Cerebellar cortex (tissue), 1 donor: ENCODE results near the gene STKLD1.
"Not testable (repeated sequence)": the region's sequence is repeated elsewhere in the genome, so short reads cannot be mapped to it uniquely, and the experiment has no call there.

Experiments used
- DNase-seq: peaks from one replicate; pipeline ENCODE4 v3.0.0-alpha.2; 2015; ENCODE audit warnings: low spot score

The STKLD1 gene

GRCh38 chr9:133443982-133444381 is 67.8 kb downstream of the STKLD1 start:
- no peak for DNase-seq

GRCh38 chr9:133445293-133445969 is 69.3 kb downstream of the STKLD1 start:
- DNase-seq: no peak

GRCh38 chr9:133448487-133448972 is 72.4 kb downstream of the STKLD1 start:
- DNase-seq: no peak

GRCh38 chr9:133449760-133450159 is 73.6 kb downstream of the STKLD1 start:
- DNase-seq: no peak

- not testable (repeated sequence) for DNase-seq
Observed at GRCh38 chr9:133451865-133452264, 75.7 kb downstream of the STKLD1 start.

GRCh38 chr9:133452562-133452961 is 76.4 kb downstream of the STKLD1 start:
- no peak for DNase-seq

- no peak for DNase-seq
Observed at GRCh38 chr9:133453651-133454050, 77.5 kb downstream of the STKLD1 start.

GRCh38 chr9:133454325-133454724 is 78.2 kb downstream of the STKLD1 start:
- DNase-seq: no peak

GRCh38 chr9:133454943-133455673 is 78.9 kb downstream of the STKLD1 start:
- DNase-seq: no peak
